Medulla oblongata (tissue), 1 donor: ENCODE data around the gene DISC1.
"Not testable (repeated sequence)": the region's sequence is repeated elsewhere in the genome, so short reads cannot be mapped to it uniquely, and the experiment has no call there.

Experiments used
- DNase-seq: peaks from one replicate; pipeline ENCODE4 v3.0.0-alpha.2; 2015; ENCODE audit errors: extremely low spot score

DISC1 gene

DNA sequence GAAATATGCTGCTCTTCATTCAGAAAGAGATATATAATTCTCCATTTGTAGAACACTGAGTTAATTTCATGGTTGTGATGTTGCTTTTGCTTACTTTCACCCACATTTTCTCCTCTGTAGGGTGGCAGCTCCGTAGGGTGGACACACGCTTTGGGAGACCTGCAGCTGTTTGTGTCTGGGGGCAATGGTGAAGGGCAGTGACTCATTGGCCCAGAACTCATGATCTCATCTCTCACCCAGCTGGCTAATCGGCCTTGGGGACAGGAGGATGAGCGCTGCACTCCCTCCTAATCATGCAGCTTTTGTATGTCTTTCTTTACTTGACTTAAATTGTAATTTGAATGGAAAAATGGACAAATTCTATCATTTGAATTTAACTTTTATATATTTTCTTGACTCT, 9.6 kb downstream of the DISC1 start:
- peak; percentile 47 for DNase-seq

DNA sequence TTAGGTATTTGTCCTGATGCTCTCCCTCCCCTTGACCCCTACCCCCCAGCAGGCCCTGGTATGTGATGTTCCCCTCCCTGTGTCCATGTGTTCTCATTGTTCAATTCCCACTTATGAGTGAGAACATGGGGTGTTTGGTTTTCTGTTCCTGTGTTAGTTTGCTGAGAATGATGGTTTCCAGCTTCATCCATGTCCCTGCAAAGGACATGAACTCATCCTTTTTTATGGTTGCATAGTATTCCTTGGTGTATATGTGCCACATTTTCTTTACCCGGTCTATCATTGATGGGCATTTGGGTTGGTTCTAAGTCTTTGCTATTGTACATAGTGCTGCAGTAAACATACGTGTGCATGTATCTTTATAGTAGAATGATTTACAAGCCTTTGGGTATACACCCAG, 10.3 kb downstream of the DISC1 start:
- DNase-seq: not testable (repeated sequence)

DNA sequence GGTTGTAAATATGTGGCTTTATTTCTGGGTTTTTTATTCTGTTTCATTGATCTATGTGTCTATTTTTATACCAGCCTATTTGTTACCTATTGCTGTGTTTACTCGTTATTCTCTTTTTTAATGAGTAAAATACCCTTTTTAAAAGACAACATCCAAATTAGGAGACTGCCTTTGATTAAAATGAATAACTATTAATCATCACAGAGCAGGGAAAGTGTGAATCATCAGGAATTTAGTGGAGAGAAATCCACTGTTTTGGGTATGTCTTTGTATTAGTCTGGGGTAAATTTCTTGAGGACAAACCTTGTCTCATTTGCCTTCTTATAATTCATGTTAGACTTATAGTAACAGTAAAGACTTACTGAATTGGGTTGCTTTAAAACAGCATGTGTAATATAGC, 12.1 kb downstream of the DISC1 start:
- no peak for DNase-seq

DNA sequence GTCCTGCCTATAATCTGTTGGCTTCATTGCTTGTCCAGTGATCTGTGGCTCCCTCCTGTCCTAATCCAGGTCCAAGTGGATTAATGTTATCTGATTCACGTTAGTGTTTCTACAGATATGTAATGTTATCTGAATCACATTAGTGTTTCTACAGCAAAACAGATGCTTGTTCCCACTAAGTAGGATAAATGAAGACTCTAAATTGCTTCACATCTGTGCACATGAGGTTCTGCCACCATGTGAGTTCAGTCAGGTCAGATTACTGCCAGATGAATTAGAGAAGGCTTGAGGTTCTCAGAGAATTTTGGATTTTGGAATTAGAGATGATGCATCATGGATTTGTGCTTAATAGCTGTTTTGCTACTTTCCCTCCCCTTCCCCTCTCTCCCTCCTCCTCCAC, 13.2 kb downstream of the DISC1 start:
- DNase-seq: no peak

DNA sequence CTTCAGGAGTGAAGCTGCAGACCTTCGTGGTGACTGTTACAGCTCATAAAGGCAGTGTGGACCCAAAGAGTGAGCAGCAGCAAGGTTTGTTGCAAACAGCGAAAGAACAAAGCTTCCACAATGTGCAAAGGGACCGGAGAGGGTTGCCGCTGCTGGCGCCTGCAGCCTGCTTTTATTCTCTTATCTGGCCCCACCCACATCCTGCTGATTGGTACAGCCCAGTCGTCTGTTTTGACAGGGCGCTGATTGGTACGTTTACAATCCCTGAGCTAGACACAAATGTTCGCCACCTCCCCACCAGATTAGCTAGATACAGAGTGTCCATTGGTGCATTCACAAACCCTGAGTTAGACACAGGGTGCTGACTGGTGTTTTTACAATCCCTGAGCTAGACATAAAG, 14.9 kb downstream of the DISC1 start:
- DNase-seq: not testable (repeated sequence)

DNA sequence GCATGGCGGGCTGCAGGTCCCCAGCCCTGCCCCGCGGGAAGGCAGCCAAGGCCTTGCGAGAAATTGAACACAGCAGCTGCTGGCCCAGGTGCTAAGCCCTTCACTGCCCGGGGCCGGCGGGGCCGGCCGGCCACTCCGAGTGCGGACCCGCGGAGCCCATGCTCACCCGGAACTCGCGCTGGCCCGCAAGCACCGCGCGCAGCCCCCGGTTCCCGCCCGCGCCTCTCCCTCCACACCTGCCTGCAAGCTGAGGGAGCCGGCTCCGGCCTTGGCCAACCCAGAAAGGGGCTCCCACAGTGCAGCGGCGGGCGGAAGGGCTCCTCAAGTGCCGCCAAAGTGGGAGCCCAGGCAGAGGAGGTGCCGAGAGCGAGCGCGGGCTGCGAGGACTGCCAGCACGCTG, 15.5 kb downstream of the DISC1 start:
- DNase-seq: not testable (repeated sequence)

DNA sequence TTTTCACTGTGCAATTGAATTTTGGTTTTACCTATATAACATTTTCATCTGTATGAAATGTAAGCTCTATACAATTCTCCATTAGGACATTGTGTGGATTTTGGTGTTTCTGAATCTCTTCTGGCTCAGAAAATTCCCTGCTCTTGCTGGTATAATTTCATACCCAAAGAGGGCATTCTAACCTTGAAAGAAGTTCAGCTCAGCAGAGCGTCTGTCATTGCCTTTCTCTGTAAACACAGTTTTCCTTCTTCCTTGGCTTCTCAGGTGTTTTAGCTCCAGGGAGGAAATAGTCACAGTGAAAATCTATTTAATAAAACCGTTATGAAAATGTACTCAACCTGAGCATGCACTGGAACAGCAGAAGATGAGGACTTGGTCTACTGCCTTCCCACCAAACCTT, 16.0 kb downstream of the DISC1 start:
- peak; percentile 44 for DNase-seq

DNA sequence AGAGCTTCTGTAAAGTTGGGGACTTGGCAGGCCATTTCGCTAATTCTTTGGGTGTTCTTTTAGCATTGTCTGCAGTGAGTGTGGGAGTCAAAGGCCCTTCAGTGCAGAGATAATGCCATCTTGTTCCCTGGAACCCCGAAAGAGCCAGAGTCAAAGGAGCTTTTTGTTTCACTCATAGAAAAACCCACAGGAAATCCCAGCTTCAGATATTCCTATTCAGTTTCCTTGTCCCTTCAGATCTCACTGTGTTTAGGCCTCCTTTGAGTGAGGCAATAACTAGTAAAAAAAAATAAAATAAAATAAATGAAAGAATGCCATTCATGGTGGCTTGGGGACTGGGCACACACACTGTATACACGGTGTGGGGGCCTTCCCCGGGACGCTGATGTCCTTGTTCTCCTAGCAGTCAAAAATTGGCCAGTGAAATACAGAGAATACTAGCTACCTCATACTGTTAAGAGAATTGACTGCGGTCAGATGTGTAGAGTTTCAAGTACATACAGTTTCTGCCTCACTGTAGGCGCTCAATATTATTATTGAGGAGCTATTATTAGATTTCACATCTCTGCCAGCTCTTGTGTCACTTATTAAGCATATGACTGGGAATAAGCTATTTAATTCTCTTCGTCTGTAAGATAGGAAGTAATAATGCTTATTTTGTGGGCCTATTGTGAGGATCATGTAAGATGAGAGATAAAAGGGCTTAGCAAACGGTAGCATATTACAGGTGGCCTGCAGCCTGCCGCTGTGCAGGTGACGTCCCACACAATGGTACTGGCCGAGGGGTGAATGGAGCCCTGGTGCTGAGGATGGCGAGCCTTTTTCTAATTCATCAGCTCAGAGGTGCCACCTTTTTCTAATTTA, 16.7 kb downstream of the DISC1 start:
- peak; percentile 89 for DNase-seq

DNA sequence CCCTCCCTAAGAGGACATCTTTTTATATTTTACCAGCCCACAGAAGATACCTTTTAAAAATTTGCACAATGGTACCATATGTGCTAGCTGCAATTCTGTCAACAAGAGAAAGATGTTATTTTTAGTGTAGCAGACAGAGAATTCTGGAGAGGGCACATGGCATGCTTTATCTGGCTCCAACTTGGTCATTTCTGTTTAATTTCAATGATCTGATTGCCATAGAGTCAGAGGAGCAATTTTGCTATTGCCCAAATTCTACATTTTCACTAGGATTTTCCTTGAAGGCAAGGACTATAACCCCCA, 17.3 kb downstream of the DISC1 start:
- no peak for DNase-seq

DNA sequence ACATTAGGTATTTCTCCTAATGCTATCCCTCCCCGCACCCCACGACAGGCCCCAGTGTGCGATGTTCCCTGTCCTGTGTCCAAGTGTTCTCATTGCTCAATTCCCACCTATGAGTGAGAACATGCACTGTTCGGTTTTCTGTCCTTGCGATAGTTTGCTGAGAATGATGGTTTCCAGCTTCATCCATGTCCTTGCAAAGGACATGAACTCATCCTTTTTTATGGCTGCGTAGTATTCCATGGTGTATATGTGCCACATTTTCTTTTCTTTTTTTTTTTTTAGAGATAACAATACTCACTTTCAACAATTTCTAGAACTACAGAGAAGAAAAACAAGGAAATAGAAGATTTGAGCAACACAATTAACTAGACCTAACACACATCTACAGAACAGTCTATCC, 19.0 kb downstream of the DISC1 start:
- DNase-seq: not testable (repeated sequence)

DNA sequence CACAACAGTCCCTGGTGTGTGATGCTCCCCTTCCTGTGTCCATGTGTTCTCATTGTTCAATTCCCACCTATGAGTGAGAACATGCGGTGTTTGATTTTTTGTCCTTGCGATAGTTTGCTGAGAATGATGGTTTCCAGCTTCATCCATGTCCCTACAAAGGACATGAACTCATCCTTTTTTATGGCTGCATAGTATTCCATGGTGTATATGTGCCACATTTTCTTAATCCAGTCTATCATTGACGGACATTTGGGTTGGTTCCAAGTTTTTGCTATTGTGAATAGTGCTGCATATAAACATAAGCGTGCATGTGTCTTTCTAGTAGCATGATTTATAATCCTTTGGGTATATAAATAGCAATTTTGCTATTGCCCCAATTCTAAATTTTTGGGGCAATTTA, 19.6 kb downstream of the DISC1 start:
- not testable (repeated sequence) for DNase-seq

DNA sequence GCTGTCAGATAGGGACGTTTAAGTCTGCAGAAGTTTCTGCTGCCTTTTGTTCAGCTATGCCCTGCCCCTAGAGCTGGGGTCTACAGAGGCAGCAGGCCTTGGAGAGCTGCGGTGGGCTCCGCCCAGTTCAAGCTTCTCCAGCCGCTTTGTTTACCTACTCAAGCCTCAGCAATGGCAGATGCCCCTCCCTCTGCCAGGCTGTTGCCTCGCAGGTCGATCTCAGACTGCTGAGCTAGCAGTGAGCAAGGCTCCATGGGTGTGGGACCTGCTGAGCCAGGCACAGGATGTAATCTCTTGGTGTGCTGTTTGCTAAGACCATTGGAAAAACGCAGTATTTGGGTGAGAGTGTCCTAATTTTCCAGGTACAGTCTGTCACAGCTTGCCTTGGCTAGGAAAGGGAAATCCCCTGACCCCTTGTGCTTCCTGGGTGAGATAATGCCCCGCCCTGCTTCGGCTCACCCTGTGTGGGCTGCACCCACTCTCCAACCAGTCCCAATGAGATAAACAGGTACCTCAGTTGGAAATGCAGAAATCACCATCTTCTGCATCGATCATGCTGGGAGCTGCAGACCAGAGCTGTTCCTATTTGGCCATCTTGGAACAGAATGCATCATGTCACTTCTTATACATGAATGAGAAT, 25.2 kb downstream of the DISC1 start:
- DNase-seq: not testable (repeated sequence)

DNA sequence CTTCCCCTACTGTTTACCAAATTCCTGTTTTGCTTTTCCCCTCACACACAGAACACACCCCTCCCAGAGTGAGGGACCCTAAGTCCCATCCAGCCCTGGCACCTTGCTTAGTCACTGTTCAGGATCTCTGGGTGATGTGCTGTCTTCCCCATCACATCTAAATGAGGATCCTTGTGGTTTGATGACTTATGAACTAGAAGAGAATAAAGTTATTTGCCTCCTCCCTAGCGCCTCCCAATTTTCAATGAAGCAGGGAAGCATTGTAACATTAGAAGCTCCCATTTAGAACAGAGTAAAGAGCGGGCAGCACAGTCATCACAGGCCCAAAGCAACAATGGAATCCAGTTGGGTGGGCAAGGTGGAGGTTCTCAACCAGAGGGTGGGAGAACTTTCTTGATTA, 27.0 kb downstream of the DISC1 start:
- DNase-seq: no peak

DNA sequence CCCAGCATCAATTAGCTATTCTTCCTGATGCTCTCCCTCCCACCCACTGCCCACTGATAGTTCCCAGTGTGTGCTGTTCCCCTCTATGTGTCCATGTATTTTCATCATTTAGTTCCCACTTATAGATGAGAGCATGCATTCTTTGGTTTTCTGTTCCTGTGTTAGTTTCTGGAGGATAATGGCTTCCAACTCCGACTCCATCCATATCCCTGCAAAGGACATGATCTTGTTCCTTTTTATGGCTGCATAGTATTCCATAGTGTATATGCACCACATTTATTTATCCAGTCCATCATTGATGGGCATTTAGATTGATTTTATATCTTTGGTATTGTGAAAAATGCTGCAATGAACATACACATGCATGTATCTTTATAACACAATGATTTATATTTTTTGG, 30.2 kb downstream of the DISC1 start:
- no peak for DNase-seq

DNA sequence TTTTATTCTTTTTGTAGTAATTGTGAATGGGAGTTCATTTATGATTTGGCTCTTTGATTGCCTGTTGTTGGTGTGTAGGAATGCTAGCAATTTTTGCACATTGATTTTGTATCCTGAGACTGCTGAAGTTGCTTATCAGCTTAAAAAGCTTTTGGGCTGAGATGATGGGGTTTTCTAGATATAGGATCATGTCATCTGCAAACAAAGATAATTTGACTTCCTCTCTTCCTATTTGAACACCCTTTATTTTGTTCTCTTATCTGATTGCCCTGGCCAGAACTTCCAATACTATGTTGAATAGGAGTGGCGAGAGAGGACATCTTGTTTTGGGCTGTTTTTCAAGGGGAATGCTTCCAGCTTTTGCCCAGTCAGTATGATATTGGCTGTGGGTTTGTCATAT, 31.6 kb downstream of the DISC1 start:
- DNase-seq: not testable (repeated sequence)

DNA sequence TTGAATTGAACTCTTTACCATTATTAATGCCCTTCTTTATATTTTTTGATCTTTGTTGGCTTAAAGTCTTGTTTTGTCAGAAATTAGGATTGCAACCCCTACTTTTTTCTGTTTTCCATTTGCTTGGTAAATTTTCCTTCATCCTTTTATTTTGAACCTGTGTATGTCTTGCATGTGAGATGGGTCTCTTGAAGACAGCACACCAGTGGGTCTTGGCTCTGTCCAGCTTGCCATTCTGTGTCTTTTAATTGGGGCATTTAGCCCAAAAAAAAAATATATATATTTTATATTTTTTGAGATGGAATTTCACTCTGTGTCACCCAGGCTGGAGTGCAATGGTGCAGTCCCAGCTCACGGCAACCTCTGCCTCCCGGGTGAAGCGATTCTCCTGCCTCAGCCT, 33.6 kb downstream of the DISC1 start:
- DNase-seq: no peak

DNA sequence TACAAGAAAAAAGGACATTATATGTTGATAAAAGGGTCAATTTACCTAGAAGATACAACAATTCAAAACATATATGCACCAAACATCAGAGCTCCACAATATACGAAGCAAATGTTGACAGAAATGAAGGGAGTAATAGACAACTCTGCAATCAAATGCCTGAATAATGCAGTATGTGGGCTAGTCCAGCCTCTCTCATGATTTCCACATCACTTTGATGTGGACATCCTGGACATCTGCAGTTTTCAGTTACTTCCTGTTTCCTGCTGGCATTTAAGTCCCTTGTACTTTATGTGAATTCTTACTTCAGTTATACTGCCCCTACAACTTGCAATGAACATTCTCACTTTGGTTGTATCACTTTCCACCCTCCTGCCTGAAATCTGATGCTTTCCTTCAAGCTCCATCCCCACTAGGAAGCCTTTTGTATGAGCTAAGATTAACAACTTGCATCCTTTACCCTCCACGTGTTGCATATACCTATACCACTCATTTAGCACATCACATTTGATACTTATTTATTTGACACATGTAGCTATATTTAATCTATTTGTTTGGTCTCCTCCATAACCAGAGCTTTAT, 36.7 kb downstream of the DISC1 start:
- DNase-seq: no peak

DNA sequence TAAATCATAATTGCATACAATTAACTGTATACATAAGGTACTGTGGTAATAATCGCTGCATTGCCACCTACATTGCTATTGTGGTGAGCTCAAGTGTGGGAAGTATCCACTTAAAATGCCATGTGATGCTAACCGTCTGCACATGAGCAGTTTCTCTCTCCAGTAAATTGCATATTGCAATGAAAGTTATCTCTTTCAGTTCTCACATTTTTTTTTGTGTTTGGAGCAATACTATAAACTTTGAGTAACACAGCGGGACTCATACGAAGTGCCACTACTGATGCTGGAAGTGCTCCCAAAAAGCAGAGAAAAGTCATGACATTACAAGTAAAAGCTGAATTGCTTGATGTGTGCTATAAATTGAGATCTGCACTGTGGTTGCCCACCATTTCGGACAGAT, 38.5 kb downstream of the DISC1 start:
- no peak for DNase-seq

DNA sequence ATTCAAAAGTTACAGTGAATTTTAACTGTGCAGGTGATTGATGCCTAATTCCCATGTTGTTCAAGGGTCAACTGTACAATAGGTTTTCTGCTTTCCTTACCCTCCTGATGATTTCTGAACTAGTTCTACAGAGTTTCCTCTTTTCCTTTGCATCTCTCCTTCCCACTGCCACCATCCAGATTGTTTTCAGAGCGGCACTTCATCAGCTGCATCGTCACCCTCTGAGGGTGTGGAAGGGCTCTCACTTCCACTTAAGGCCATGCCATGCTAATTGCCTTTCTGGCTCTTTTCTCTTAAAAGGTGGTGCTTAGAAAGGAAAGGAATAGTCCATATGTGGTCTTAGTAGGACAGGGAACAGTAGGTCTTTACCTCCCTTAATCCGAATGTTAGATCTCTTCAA, 39.1 kb downstream of the DISC1 start:
- DNase-seq: no peak

DNA sequence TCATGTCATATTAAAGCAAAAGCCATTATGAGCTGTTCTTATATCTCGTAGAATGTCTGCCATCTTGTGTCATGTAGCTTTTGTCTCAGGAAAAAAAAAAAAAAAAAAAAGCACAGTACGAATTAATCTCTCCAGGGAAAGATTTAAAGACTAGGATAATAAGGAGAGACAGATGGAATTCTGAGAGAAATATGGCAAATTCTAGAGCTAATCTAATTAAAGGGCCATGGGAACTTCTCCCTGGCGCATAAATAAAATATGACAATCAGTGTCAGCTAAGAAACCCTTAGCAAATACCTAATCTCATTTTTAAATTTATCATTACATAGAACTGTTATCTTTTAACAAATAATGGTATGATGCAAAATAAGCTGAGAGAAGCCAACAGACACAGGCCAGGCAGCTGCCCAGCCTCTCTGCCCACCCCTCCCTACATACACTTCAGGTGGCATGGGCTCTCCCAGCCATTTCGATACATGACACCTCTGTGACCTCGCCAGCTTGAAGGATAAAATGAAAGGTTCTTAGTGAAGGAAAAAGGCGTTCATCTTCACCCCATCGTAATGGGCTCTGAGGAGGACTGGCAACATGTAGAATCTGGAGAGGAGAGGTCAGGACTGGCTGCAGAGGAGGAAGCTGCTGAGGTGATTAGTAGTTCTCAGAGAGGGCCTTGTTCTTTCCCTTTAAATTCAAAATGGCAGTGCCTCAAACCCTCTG, 39.8 kb downstream of the DISC1 start:
- no peak for DNase-seq

DNA sequence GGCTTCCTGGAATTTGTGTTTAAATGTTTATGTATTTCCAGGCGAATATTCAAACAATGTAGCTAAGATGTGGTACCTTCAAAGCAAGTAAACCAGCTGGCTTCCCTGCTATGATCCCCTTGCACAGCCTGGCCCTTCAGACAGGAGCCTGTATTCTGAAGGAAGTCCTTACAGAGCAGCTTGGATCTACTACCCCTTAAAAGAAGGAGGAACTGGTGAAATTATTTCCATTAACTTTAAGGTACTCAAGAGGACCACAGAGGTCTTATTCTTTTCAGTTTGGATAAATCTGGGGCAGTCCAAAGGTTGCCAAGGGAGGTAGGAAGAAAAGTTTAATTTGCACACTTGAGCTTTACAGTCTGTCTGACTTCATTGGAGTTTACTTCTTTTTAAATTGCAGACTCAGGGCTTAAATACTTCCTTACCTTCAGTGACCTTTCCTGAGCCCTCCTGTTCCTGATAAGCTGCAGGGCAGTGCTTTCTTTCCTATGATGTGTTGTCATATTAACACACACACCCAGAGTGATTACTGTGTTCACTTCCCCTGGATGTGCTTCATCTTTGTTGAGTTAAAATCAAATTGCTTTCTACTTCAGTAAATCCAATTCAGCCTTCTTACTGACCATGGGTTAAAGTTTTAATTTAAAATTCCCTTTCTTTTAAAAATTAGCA, 40.5 kb downstream of the DISC1 start:
- no peak for DNase-seq

DNA sequence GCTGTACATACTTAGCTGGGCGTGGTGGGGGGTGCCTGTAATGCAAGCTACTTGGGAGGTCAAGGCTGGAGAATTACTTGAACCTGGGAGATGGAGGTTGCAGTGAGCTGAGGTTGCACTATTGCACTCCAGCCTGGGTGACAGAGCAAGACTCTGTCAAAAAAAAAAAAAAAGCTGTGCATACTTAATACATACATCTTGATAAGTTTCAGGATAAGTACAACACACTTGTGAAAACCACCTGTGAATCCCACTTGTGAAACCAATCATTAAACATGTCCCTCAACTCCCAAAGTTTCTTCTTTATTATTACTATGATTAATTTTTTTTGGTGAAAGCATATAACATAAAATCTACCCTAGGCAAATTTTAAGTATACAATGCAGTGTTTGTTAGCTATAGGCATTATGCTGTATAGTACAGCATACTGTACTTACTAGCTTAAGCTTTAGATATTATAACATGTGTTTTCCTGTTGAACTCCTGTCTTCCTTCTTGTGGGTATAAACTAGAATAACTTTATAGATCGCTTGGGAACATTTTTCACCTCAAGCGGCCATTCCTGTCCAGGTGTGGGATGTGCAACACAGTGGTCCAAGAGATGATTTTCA, 41.4 kb downstream of the DISC1 start:
- no peak for DNase-seq
